Activated T-cell treated with anti-CD3 and anti-CD28 coated beads for 48 hours (primary cell): ENCODE data around the gene LHX4.

Source experiments
- DNase-seq: peaks from one replicate; pipeline ENCODE4 v3.0.0-alpha.2; 2020; ENCODE audit warnings: low read depth

The LHX4 gene

GRCh38 chr1:180309338-180309737 is 79.3 kb downstream of the LHX4 start:
- DNase-seq, result no peak

DNA sequence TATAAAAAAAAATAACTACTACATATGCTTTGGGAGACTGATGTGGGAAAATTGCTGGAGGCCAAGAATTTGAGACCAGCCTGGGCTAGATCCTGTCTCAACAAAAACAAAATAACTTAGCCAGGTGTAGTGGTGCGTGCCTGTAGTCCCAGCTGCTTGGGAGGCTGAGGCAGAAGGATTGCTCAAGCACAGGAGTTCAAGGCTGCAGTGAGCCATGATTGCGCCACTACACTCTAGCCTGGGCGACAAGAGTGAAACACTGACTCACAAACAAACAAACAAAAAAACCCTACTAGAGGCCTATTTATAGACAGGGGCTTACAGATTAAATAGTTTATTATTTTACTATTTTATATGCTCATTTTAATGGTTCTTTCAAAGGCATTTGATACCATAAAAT is 80.0 kb downstream of the LHX4 start:
- DNase-seq, result no peak

DNA sequence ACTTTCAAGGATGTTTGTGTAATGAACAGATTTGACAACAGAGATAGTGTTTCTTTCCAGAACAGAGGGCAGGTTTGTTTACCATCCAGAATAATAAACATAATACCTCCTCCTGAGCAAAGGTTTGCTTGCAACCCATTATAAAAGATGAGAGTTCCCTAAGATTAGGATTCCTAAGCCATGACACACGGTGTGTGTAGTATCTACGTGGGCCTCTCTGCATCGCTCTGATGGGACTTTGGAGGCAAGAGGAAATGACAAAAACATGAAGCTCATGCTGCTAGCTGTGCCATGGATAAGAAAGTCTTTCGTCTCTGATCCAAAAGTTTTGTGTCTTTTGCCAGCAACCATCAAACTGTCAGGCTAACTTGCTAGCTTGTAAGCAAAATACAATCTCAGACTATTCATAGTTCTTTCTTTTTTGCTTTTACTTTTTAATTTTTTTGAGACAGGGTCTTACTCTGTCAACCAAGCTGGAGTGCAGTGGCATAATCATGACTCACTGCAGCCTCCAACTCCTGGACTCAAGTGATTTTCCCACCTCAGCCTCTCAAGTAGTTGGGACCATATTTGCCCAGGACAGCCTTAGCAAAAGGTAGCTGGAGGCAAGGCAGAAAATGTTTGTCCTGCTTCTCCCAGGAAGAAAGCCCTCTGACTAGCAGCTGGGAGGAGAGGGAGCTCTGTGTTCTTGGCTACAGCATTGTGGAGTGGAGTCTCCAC is 81.1 kb downstream of the LHX4 start:
- DNase-seq, result no peak

GRCh38 chr1:180312926-180313325 is 82.9 kb downstream of the LHX4 start:
- DNase-seq, result no peak

- DNase-seq, result no peak
Observed at GRCh38 chr1:180327089-180327488, 97.0 kb downstream of the LHX4 start.
